Smooth muscle cell (in vitro differentiated cells): Measurements from ENCODE around the gene SMAD6. TPM values are rescaled to one million over a fixed set of nuclear protein-coding genes. Genes with fewer than 3 reads are reported as not detected.

Experiments
- DNase-seq: peaks from one replicate; lab custom pipeline; 2025; ENCODE audit not compliant: unreplicated experiment; lab: John Stamatoyannopoulos, UW
- H2AFZ ChIP-seq: fragments of 200-600 bp; sonication (generic); 2 replicates; pipeline ENCODE4 v1.6.0; 2016; ENCODE audit warnings: antibody characterized with exemption, low read depth, mild to moderate bottlenecking
- H3F3A ChIP-seq: fragments of 200-600 bp; sonication (generic); 2 replicates; pipeline ENCODE4 v1.6.0; 2017; ENCODE audit warnings: antibody characterized with exemption, low read depth
- H3K27ac ChIP-seq: fragments of 200-600 bp; sonication (generic); 2 replicates; pipeline ENCODE4 v1.5.1; 2016; ENCODE audit warnings: low read depth, mild to moderate bottlenecking
- H3K27me3 ChIP-seq: fragments of 200-600 bp; sonication (generic); 2 replicates; pipeline ENCODE4 v1.6.1; 2016; ENCODE audit warnings: low read depth, mild to moderate bottlenecking
- H3K36me3 ChIP-seq: fragments of 200-600 bp; sonication (generic); 2 replicates; pipeline ENCODE4 v1.5.1; 2016; ENCODE audit warnings: low read depth
- H3K4me1 ChIP-seq: fragments of 200-600 bp; sonication (generic); 2 replicates; pipeline ENCODE4 v1.5.1; 2016; ENCODE audit warnings: low read depth
- H3K4me2 ChIP-seq: fragments of 200-600 bp; sonication (generic); 2 replicates; pipeline ENCODE4 v1.6.0; 2016; ENCODE audit warnings: mild to moderate bottlenecking
- H3K4me3 ChIP-seq: fragments of 200-600 bp; sonication (generic); 2 replicates; pipeline ENCODE4 v1.5.1; 2016; ENCODE audit warnings: mild to moderate bottlenecking
- H3K79me2 ChIP-seq: fragments of 200-600 bp; sonication (generic); 2 replicates; pipeline ENCODE4 v1.6.0; 2016; ENCODE audit warnings: low read depth, mild to moderate bottlenecking
- H3K9ac ChIP-seq: fragments of 200-600 bp; sonication (generic); 2 replicates; pipeline ENCODE4 v1.6.0; 2016; ENCODE audit warnings: low read depth
- H3K9me3 ChIP-seq: fragments of 200-600 bp; sonication (generic); replicated peaks from 2 replicates; pipeline ENCODE4 v1.5.1; 2016; ENCODE audit warnings: low read depth
- H4K20me1 ChIP-seq: fragments of 200-600 bp; sonication (generic); 2 replicates; pipeline ENCODE4 v1.6.0; 2016; ENCODE audit warnings: low read depth
- WGBS: methylation state at CpG from one replicate; pipeline ENCODE4 v1.1.7; 2016; ENCODE audit warnings: low lambda C conversion rate; 5-methylcytosine and 5-hydroxymethylcytosine counted together
- polyA plus RNA-seq: library from polyadenylated mRNA; unstranded; fragments of >200 nt; fragmentation: Nextera tagmentation; extraction: Ambion mirVana; gene quantifications from 2 replicates; pipeline ENCODE4 v1.2.1, GENCODE V29; 2016
- total RNA-seq: library from RNA; depleted of rRNA; stranded (reverse); fragments of >200 nt; gene quantifications from 2 replicates; pipeline ENCODE4 v1.2.3, GENCODE V29; 2014
- TF ChIP-seq, protein P1 (sequence below): fragments of 200-600 bp; sonication (generic); IDR thresholded peaks from 2 replicates; pipeline ENCODE4 v1.5.1; 2017; ENCODE audit warnings: borderline replicate concordance, mild to moderate bottlenecking, antibody characterized with exemption; ENCODE audit not compliant: insufficient read depth, poor library complexity, severe bottlenecking

SMAD6 gene
- total and polyA plus RNA-seq, 2 experiments from 2014 or later, result 42.6 to 44.0 TPM

DNA sequence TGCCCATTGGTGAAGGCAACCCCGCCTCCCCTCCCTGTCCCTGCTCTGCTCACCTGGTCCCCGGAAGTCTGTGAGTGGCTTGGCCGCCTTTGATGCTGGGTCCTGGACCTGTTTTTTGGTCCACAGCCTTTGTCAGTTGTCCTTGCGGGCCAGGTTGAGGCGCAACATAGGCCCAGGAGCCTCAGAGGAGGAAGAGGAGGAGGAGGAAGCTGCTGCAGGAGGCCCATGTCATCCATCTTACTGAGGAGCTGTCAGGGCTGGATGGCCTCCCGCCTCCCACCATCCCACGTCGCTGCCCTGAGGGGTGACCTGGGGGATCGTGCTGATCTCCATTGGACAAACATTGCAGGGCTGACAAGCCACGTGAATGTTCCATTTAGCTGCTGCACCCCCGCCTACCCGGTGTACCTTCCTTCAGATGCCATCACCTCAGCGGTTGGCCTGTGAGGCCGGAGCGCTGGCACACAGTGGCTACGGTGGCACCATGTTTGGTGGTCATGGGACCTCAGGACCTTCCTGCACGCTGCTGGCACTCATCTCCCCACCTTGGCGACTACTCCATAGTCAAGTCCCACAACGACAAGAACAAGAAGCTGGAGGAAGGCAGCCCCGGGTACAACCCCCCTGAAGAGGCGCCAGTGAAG is 106.3 kb downstream of the SMAD6 start:
- WGBS, result over 99% methylated on average over 21 of the region's 21 CpGs
- Histone ChIP-seq H4K20me1 (no peaks in the 10 kb centered on the region), H3K79me2 (no peaks in the 10 kb centered on the region), H3F3A (peaks cover 3% of the 10 kb centered on the region), H3K27me3 (no peaks in the 10 kb centered on the region), H3K9ac (no peak overlapping the region), H3K4me1 (peaks cover 2% of the 10 kb centered on the region), H2AFZ (no peak overlapping the region), H3K4me2 (no peak overlapping the region), H3K27ac (no peak overlapping the region), H3K36me3 (no peaks in the 10 kb centered on the region), H3K4me3 (no peak overlapping the region), H3K9me3 (no peaks in the 10 kb centered on the region)
- no peak for DNase-seq
- TF ChIP-seq, protein P1, sequence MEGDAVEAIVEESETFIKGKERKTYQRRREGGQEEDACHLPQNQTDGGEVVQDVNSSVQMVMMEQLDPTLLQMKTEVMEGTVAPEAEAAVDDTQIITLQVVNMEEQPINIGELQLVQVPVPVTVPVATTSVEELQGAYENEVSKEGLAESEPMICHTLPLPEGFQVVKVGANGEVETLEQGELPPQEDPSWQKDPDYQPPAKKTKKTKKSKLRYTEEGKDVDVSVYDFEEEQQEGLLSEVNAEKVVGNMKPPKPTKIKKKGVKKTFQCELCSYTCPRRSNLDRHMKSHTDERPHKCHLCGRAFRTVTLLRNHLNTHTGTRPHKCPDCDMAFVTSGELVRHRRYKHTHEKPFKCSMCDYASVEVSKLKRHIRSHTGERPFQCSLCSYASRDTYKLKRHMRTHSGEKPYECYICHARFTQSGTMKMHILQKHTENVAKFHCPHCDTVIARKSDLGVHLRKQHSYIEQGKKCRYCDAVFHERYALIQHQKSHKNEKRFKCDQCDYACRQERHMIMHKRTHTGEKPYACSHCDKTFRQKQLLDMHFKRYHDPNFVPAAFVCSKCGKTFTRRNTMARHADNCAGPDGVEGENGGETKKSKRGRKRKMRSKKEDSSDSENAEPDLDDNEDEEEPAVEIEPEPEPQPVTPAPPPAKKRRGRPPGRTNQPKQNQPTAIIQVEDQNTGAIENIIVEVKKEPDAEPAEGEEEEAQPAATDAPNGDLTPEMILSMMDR, result no peak

DNA sequence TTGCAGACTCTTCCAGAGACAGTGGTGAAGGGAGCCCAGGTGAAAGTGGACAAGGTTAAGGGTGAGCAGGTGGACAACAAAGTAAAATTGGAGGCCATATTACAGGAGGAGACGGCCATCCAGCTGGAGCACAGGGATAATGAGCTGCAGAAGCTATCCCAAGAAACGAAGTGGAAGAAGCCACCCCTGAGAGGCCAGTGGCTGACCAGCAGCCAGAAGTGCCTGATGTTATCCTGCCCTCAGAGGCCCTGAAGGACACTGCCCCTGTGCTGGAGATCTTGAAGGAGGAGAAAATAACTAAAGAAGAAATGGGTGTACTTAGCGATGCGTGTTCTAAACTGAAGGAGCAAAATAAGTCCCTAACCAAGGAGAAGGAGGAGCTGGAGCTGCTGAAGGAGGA is 107.6 kb downstream of the SMAD6 start:
- H3K36me3 ChIP-seq, result no peaks in the 10 kb centered on the region
- no peak overlapping the region for H3K4me3 ChIP-seq
- no peak overlapping the region for H3K27ac ChIP-seq
- no peaks in the 10 kb centered on the region for H3K9me3 ChIP-seq
- H3K27me3 ChIP-seq, result no peaks in the 10 kb centered on the region
- H3K9ac ChIP-seq, result no peak overlapping the region
- WGBS, result 95% methylated on average over 4 of the region's 4 CpGs
- no peaks in the 10 kb centered on the region for H4K20me1 ChIP-seq
- no peak overlapping the region for H2AFZ ChIP-seq
- H3K4me2 ChIP-seq, result no peak overlapping the region
- no peaks in the 10 kb centered on the region for H3K4me1 ChIP-seq
- H3K79me2 ChIP-seq, result no peaks in the 10 kb centered on the region
- TF ChIP-seq, protein P1, result no peak
- no peaks in the 10 kb centered on the region for H3F3A ChIP-seq
- DNase-seq, result no peak

DNA sequence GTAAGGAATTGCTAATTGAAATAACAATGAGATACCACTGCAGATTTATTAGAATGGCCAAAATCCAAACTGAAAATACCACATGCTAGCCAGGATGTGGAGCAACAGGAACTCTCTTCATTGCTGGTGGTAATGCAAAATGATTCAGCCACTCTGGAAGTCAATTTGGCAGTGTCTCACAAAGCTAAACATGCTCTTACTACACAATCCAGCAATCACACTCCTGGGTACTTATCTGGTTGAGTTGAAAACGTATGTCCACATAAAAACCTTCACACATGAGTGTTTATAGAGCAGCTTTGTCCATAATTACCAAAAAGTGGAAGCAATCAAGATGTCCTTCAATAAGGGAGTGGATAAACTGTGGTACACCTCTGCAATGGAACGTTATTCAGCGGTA is 113.3 kb downstream of the SMAD6 start:
- H3F3A ChIP-seq, result no peaks in the 10 kb centered on the region
- WGBS, result 55% methylated on average over 3 of the region's 3 CpGs
- no peaks in the 10 kb centered on the region for H4K20me1 ChIP-seq
- no peak overlapping the region for H3K27ac ChIP-seq
- H3K9me3 ChIP-seq, result no peaks in the 10 kb centered on the region
- TF ChIP-seq, protein P1, result no peak
- H3K9ac ChIP-seq, result no peak overlapping the region
- no peaks in the 10 kb centered on the region for H3K4me1 ChIP-seq
- H3K4me3 ChIP-seq, result no peak overlapping the region
- no peak overlapping the region for H2AFZ ChIP-seq
- H3K36me3 ChIP-seq, result no peaks in the 10 kb centered on the region
- H3K4me2 ChIP-seq, result no peak overlapping the region
- no peak for DNase-seq
- no peaks in the 10 kb centered on the region for H3K27me3 ChIP-seq
- no peaks in the 10 kb centered on the region for H3K79me2 ChIP-seq

DNA sequence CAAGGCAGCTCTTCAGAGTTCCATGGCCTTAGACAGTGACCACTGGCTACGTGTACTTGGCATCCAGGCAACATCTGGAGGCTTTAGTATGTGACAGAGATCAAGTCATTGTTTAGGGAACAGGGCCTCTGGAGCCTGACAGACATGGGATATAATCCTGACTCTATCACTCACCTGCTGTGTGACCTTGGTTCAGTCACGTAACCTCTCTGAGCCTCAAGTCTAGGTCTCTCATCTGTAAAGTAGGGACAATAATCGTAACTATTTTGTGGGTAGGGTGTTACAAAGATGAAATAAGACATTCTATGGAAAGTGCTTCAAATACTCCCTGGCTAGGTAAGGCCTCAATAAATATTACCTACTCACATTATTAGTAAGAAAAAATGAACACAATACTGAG is 114.2 kb downstream of the SMAD6 start:
- no peak overlapping the region for H3K27ac ChIP-seq
- H4K20me1 ChIP-seq, result no peaks in the 10 kb centered on the region
- H3K9ac ChIP-seq, result no peak overlapping the region
- TF ChIP-seq, protein P1, result no peak
- H3K27me3 ChIP-seq, result no peaks in the 10 kb centered on the region
- WGBS, result 97% methylated on average over 3 of the region's 3 CpGs
- no peaks in the 10 kb centered on the region for H3K79me2 ChIP-seq
- no peak overlapping the region for H3K4me3 ChIP-seq
- H3K36me3 ChIP-seq, result no peaks in the 10 kb centered on the region
- H3K9me3 ChIP-seq, result no peaks in the 10 kb centered on the region
- no peaks in the 10 kb centered on the region for H3F3A ChIP-seq
- H3K4me1 ChIP-seq, result no peaks in the 10 kb centered on the region
- DNase-seq, result no peak
- H3K4me2 ChIP-seq, result no peak overlapping the region
- no peak overlapping the region for H2AFZ ChIP-seq
